ENCODE data around the gene LDLR.
"Not testable (repeated sequence)": the region's sequence is repeated elsewhere in the genome, so short reads cannot be mapped to it uniquely, and the experiment has no call there.

The LDLR gene

DNA sequence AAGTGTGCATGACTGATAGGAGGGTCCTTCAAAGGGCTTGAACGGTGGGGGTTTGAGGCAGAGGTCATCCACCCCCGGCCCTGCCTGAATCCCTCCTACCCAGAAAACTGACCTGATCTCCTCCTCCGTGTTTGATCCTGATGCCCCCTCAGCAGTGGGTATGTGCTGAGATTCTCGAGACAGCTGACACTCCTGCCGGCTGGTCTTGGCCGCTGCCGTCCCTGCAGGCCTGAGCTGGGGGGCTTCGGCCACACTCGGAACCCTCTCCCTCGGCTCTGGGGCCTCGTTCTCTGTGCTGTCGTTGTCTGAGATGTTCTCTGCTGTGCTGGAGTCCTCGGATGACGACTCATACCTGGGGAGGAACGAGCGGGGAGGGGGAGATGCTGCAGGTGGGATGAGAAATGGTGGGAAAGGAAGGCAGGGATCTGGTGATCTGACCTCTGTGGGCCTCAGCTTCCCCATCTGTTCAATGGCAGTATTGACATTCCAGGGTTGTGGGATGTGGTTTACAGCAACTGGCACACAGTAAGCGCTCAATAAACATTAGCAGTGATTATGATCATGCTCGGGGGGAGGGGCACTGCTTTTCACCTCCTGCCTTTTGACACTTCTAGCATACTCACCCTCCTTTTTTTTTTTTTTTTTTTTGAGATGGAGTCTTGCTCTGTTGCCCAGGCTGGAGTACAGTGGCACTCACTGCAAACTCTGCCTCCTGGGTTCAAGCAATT, 87.4 kb downstream of the LDLR start:
- Histone ChIP-seq H3K4me1 (no peaks in the 10 kb centered on the region), H3K36me3 (ENCODE audit: control insufficient read depth, insufficient read depth, low read length) (no peaks in the 10 kb centered on the region)

DNA sequence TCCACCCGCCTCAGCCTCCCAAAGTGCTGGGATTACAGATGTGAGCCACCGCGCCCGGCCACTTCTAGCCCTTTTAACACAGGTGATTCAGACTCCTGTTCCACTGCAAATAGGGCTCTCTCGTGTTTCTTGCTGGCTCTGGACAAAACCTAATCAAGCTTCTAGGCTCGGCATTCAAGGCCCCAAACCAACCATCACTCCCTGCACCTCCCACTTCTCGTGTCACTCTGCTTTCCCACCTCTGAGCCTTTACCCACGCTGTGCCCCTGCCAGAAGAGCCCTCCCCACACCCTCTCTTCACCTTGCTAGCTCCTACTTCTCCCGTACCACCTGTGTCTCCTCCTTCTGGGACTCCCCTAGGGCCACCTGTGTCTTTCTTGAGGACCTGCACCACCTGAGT, 88.3 kb downstream of the LDLR start:
- Histone ChIP-seq H3K9ac (no peak overlapping the region), H3K27ac (no peak overlapping the region), H3K4me2 (ENCODE audit: low read length) (no peak overlapping the region), H3K27me3 (ENCODE audit: control insufficient read depth, insufficient read depth, low read length) (no peaks in the 10 kb centered on the region), H3K4me3 (ENCODE audit: low read depth, low read length) (no peak overlapping the region), H2AFZ (no peak overlapping the region), H3K4me1 (no peaks in the 10 kb centered on the region), H3K36me3 (ENCODE audit: control insufficient read depth, insufficient read depth, low read length) (no peaks in the 10 kb centered on the region), H3K79me2 (no peaks in the 10 kb centered on the region), H3K9me3 (ENCODE audit: control insufficient read depth, low read length) (no peaks in the 10 kb centered on the region)
- TF ChIP-seq, protein P1, sequence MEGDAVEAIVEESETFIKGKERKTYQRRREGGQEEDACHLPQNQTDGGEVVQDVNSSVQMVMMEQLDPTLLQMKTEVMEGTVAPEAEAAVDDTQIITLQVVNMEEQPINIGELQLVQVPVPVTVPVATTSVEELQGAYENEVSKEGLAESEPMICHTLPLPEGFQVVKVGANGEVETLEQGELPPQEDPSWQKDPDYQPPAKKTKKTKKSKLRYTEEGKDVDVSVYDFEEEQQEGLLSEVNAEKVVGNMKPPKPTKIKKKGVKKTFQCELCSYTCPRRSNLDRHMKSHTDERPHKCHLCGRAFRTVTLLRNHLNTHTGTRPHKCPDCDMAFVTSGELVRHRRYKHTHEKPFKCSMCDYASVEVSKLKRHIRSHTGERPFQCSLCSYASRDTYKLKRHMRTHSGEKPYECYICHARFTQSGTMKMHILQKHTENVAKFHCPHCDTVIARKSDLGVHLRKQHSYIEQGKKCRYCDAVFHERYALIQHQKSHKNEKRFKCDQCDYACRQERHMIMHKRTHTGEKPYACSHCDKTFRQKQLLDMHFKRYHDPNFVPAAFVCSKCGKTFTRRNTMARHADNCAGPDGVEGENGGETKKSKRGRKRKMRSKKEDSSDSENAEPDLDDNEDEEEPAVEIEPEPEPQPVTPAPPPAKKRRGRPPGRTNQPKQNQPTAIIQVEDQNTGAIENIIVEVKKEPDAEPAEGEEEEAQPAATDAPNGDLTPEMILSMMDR (IDR thresholded peaks at IDR 0.05), result no peak

More for the DNA sequence above, 87.4 kb downstream of the LDLR start:
- no peaks in the 10 kb centered on the region for H3K27me3 ChIP-seq (ENCODE audit: control insufficient read depth, insufficient read depth, low read length)
- no peak overlapping the region for H3K9ac ChIP-seq
- H3K27ac ChIP-seq, result no peak overlapping the region
- no peaks in the 10 kb centered on the region for H3K79me2 ChIP-seq
- H3K4me3 ChIP-seq (ENCODE audit: low read depth, low read length), result no peak overlapping the region
- TF ChIP-seq, protein P1 (IDR thresholded peaks at IDR 0.05), result no peak
- no peak overlapping the region for H2AFZ ChIP-seq
- H3K4me2 ChIP-seq (ENCODE audit: low read length), result no peak overlapping the region
- H3K9me3 ChIP-seq (ENCODE audit: control insufficient read depth, low read length), result no peaks in the 10 kb centered on the region

DNA sequence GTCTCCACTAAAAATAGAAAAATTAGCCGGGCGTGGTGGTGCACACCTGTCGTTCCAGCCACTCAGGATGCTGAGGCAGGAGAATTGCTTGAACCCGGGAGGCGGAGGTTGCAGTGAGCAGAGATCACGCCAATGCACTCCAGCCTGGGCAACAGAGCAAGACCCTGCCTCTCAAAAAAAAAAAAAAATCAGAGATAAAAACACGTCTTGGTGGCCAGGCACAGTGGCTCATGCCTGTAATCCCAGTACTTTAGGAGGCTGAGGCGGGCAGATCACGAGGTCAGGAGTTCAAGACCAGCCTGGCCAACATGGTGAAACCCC, 89.8 kb downstream of the LDLR start:
- not testable (repeated sequence) for H2AFZ ChIP-seq; H3K9me3 ChIP-seq (ENCODE audit: control insufficient read depth, low read length); H3K4me2 ChIP-seq (ENCODE audit: low read length); H3K9ac ChIP-seq; H3K27ac ChIP-seq; H3K27me3 ChIP-seq (ENCODE audit: control insufficient read depth, insufficient read depth, low read length); H3K4me3 ChIP-seq (ENCODE audit: low read depth, low read length); H3K4me1 ChIP-seq; H3K79me2 ChIP-seq; H3K36me3 ChIP-seq (ENCODE audit: control insufficient read depth, insufficient read depth, low read length)

DNA sequence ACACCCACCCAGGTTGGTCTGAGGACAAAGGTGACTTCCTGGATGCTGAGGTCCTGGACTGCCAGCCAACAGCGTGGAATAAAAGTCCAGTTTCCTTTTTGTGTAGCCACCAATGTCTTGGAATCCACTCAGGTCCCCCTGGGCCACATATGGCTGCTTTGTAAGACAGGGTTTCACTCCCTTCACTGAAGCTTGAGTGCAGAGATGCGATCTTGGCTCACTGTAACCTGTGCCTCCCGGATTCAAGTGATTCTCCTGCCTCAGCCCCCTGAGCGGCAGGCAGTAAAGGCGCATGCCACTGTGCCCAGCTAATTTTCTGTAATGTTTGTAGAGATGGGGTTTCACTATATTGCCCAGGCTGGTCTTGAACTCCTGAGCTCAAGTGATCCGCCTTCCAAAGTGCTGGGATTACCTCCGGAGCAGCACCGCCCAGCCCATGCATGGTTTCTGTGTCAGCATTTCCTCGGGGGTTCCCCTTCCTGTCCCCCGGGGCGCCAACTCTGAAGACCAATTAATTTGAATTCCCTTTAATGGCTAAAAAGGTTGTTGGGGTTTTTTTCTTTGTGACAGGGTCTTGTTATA, 90.5 kb downstream of the LDLR start:
- H2AFZ ChIP-seq, result no peak overlapping the region
- H3K27me3 ChIP-seq (ENCODE audit: control insufficient read depth, insufficient read depth, low read length), result no peaks in the 10 kb centered on the region
- H3K79me2 ChIP-seq, result no peaks in the 10 kb centered on the region
- H3K4me1 ChIP-seq, result no peaks in the 10 kb centered on the region
- H3K9ac ChIP-seq, result no peak overlapping the region
- TF ChIP-seq, protein P1 (IDR thresholded peaks at IDR 0.05), result no peak
- H3K4me2 ChIP-seq (ENCODE audit: low read length), result no peak overlapping the region
- no peak overlapping the region for H3K27ac ChIP-seq
- no peaks in the 10 kb centered on the region for H3K36me3 ChIP-seq (ENCODE audit: control insufficient read depth, insufficient read depth, low read length)
- H3K9me3 ChIP-seq (ENCODE audit: control insufficient read depth, low read length), result no peaks in the 10 kb centered on the region
- no peak overlapping the region for H3K4me3 ChIP-seq (ENCODE audit: low read depth, low read length)

DNA sequence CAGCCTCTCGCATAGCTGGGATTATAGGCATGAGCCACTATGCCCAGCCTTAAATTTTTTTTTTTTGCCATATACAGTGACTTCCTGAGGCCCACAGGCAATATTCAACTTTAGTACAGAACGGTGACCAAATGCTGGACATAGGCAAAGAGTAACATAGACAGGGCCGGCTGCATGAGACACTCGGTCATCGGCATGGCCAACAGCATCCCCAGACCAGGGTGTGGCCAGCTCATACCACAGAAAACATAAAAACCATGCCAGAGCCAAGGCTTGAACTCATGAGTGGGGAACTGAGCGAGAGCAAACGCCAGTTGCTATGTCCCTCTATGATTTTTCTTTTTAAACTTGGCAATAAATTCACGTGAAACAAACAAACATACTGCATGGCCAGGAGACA, 91.1 kb downstream of the LDLR start:
- no peaks in the 10 kb centered on the region for H3K4me1 ChIP-seq

DNA sequence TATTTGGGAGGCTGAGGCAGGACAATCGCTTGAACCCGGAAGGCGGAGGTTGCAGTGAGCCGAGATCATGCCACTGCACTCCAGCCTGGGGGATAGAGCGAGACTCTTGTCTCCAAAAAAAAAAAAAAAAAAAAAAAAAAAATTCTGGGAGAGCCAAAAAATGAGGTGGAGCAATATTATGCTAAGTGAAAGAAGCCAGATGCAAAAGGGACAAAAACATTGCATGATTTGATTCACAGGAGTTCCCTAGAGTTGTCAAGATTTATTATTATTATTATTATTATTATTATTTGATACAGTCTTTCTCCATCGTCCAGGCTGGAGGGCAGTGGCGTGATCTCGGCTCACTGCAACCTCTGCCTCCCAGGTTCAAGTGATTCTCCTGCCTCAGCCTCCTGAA, 91.7 kb downstream of the LDLR start:
- H3K4me1 ChIP-seq; H3K36me3 ChIP-seq (ENCODE audit: control insufficient read depth, insufficient read depth, low read length): not testable (repeated sequence)

More for the DNA sequence above, 91.1 kb downstream of the LDLR start:
- H3K9me3 ChIP-seq (ENCODE audit: control insufficient read depth, low read length), result no peaks in the 10 kb centered on the region
- H3K79me2 ChIP-seq, result no peaks in the 10 kb centered on the region
- no peak overlapping the region for H3K4me3 ChIP-seq (ENCODE audit: low read depth, low read length)
- no peak overlapping the region for H3K9ac ChIP-seq
- H2AFZ ChIP-seq, result no peak overlapping the region
- H3K27me3 ChIP-seq (ENCODE audit: control insufficient read depth, insufficient read depth, low read length), result no peaks in the 10 kb centered on the region
- no peaks in the 10 kb centered on the region for H3K36me3 ChIP-seq (ENCODE audit: control insufficient read depth, insufficient read depth, low read length)
- no peak overlapping the region for H3K4me2 ChIP-seq (ENCODE audit: low read length)
- TF ChIP-seq, protein P1 (IDR thresholded peaks at IDR 0.05), result no peak
- no peak overlapping the region for H3K27ac ChIP-seq

More for the DNA sequence above, 91.7 kb downstream of the LDLR start:
- H2AFZ ChIP-seq; H3K9ac ChIP-seq; H3K4me2 ChIP-seq (ENCODE audit: low read length); H3K9me3 ChIP-seq (ENCODE audit: control insufficient read depth, low read length); H3K27ac ChIP-seq; H3K4me3 ChIP-seq (ENCODE audit: low read depth, low read length); H3K27me3 ChIP-seq (ENCODE audit: control insufficient read depth, insufficient read depth, low read length); H3K79me2 ChIP-seq: not testable (repeated sequence)

Measured in parathyroid adenoma (tissue), 2 donors.